GM23338 (cell line): Measurements from ENCODE around the gene PPP1R13L. TPM values are rescaled to one million over a fixed set of nuclear protein-coding genes. Genes with fewer than 3 reads are reported as not detected.

Source experiments
- ATAC-seq: fragments of 200-7000 bp; cut with Tn5 transposase; 3 replicates; pipeline ENCODE4 v1.9.1; 2020
- DNase-seq: peaks from one replicate; pipeline ENCODE4 v3.0.0-alpha.2; 2015; ENCODE audit warnings: low spot score
- H2AFZ ChIP-seq: fragments of 200-600 bp; sonication (generic); 2 replicates; pipeline ENCODE4 v1.8.0; 2016; ENCODE audit warnings: antibody characterized with exemption, mild to moderate bottlenecking, moderate library complexity
- H3F3A ChIP-seq: fragments of 200-600 bp; sonication (generic); replicated peaks from 2 replicates; pipeline ENCODE4 v1.8.0; 2017; ENCODE audit warnings: antibody characterized with exemption, mixed run types, low read depth
- H3K27ac ChIP-seq: fragments of 200-600 bp; sonication (generic); 2 replicates; pipeline ENCODE4 v1.6.1; 2016; ENCODE audit warnings: low read depth
- H3K27me3 ChIP-seq: fragments of 200-600 bp; sonication (generic); 2 replicates; pipeline ENCODE4 v1.8.0; 2016; ENCODE audit warnings: mild to moderate bottlenecking, mixed run types, moderate library complexity; ENCODE audit not compliant: insufficient read depth
- H3K36me3 ChIP-seq: fragments of 200-600 bp; sonication (generic); 2 replicates; pipeline ENCODE4 v1.8.0; 2016; ENCODE audit warnings: mild to moderate bottlenecking; ENCODE audit not compliant: insufficient read depth
- H3K4me1 ChIP-seq: fragments of 200-600 bp; sonication (generic); 2 replicates; pipeline ENCODE4 v1.8.0; 2016; ENCODE audit warnings: mild to moderate bottlenecking, moderate library complexity; ENCODE audit not compliant: insufficient read depth
- H3K4me2 ChIP-seq: fragments of 200-600 bp; sonication (generic); 2 replicates; pipeline ENCODE4 v1.7.1; 2017; ENCODE audit warnings: mixed run types
- H3K4me3 ChIP-seq: fragments of 200-600 bp; sonication (generic); 2 replicates; pipeline ENCODE4 v1.6.1; 2016; ENCODE audit warnings: mixed run types
- H3K79me2 ChIP-seq: fragments of 200-600 bp; sonication (generic); replicated peaks from 2 replicates; pipeline ENCODE4 v1.8.0; 2017; ENCODE audit warnings: mild to moderate bottlenecking; ENCODE audit not compliant: insufficient read depth
- H3K9me2 ChIP-seq: fragments of 200-600 bp; sonication (generic); 2 replicates; pipeline ENCODE4 v1.8.0; 2017; ENCODE audit not compliant: insufficient read depth
- H4K20me1 ChIP-seq: fragments of 200-600 bp; sonication (generic); replicated peaks from 2 replicates; pipeline ENCODE4 v1.8.0; 2017; ENCODE audit warnings: mild to moderate bottlenecking; ENCODE audit not compliant: insufficient read depth
- H3K27ac Mint-ChIP-seq: 2 replicates; pipeline ENCODE4 v1.8.0; 2020; ENCODE audit warnings: inconsistent platforms, mild to moderate bottlenecking, moderate library complexity, mixed read lengths
- H3K27me3 Mint-ChIP-seq: 3 replicates; pipeline ENCODE4 v1.8.0; 2022; ENCODE audit warnings: low read depth, mild to moderate bottlenecking, moderate library complexity, mixed read lengths, inconsistent platforms; ENCODE audit not compliant: insufficient read depth, poor library complexity
- H3K36me3 Mint-ChIP-seq: 3 replicates; pipeline ENCODE4 v1.8.0; 2021; ENCODE audit warnings: low read depth, mild to moderate bottlenecking, inconsistent platforms, moderate library complexity, mixed read lengths
- H3K4me1 Mint-ChIP-seq: 3 replicates; pipeline ENCODE4 v1.8.0; 2020; ENCODE audit warnings: mild to moderate bottlenecking, inconsistent platforms, mixed read lengths
- H3K4me3 Mint-ChIP-seq: 3 replicates; pipeline ENCODE4 v1.8.0; 2021; ENCODE audit warnings: moderate library complexity, mild to moderate bottlenecking, inconsistent platforms, mixed read lengths
- H3K9me3 Mint-ChIP-seq: 3 replicates; pipeline ENCODE4 v1.8.0; 2020; ENCODE audit warnings: moderate library complexity, mild to moderate bottlenecking, inconsistent platforms, mixed read lengths
- CREB1 ChIP-seq: fragments of 250-450 bp; sonication (Bioruptor Pico); IDR thresholded peaks from 2 replicates; pipeline ENCODE4 v1.5.0; 2020; ENCODE audit warnings: low read depth, mild to moderate bottlenecking, moderate library complexity
- ETS1 ChIP-seq: IDR thresholded peaks from 2 replicates; pipeline ENCODE4 v1.6.1; 2016; ENCODE audit warnings: antibody characterized with exemption
- EZH2 ChIP-seq: fragments of 200-600 bp; sonication (generic); IDR thresholded peaks from one replicate; pipeline ENCODE4 v1.8.0; 2017; ENCODE audit warnings: antibody characterized with exemption, mild to moderate bottlenecking, low read depth; ENCODE audit not compliant: unreplicated experiment
- EZH2phosphoT487 ChIP-seq: fragments of 200-600 bp; sonication (generic); IDR thresholded peaks from one replicate; pipeline ENCODE4 v1.8.1; 2018; ENCODE audit warnings: antibody characterized with exemption; ENCODE audit not compliant: unreplicated experiment
- NANOG ChIP-seq: IDR thresholded peaks from 2 replicates; pipeline ENCODE4 v1.6.1; 2016; ENCODE audit warnings: antibody characterized with exemption, borderline replicate concordance
- POLR2AphosphoS5 ChIP-seq: IDR thresholded peaks from 2 replicates; pipeline ENCODE4 v1.6.1; 2016; ENCODE audit warnings: antibody characterized with exemption, low read depth
- microRNA-seq: library from miRNA; unstranded; fragments of <30 nt; microRNA quantifications from one replicate; pipeline ENCODE4, GENCODE V29; 2017
- polyA plus RNA-seq: library from polyadenylated mRNA; unstranded; fragments of >200 nt; fragmentation: Nextera tagmentation; extraction: Ambion mirVana; gene quantifications from 2 replicates; pipeline ENCODE4 v1.2.1, GENCODE V29; 2016
- small RNA-seq: library from RNA; depleted of rRNA; stranded (forward); fragments of <200 nt; gene quantifications from one replicate; pipeline ENCODE3, GENCODE V24; 2014; ENCODE audit warnings: low replicate concordance
- total RNA-seq: library from RNA; depleted of rRNA; stranded (reverse); fragments of >200 nt; shearing (Covaris generic); gene quantifications from 2 replicates; pipeline ENCODE4 v1.2.3, GENCODE V29; 2014; rRNA removed

PPP1R13L gene
- total and polyA plus RNA-seq, 2 experiments from 2014 or later, result 9.6 to 15.5 TPM

GRCh38 chr19:45333609-45334303 lies 71.1 kb downstream of the PPP1R13L start (continued):
- TF ChIP-seq ETS1 (no peak), POLR2AphosphoS5 (no peak), EZH2 (no peak)

GRCh38 chr19:45331411-45331810 lies 73.5 kb downstream of the PPP1R13L start:
- Mint-ChIP-seq H3K4me3 (no peak overlapping the region), H3K27ac (no peak overlapping the region), H3K4me1 (peaks cover 4% of the 10 kb centered on the region; the same call in 1 of the 3 replicates), H3K9me3 (no peaks in the 10 kb centered on the region), H3K27me3 (peaks cover 8% of the 10 kb centered on the region), H3K36me3 (no peaks in the 10 kb centered on the region; the same call in 2 of the 3 replicates)
- Histone ChIP-seq H3K4me2 (no peak overlapping the region), H3F3A (peaks cover 4% of the 10 kb centered on the region; the same call in 1 of the 2 replicates), H3K36me3 (no peaks in the 10 kb centered on the region), H2AFZ (peak overlapping the region; percentile 47; the same call in 1 of the 2 replicates), H3K4me3 (no peak overlapping the region), H3K4me1 (no peaks in the 10 kb centered on the region), H3K27me3 (no peaks in the 10 kb centered on the region), H3K79me2 (no peaks in the 10 kb centered on the region), H3K27ac (no peak overlapping the region), H3K9me2 (no peaks in the 10 kb centered on the region), H4K20me1 (no peaks in the 10 kb centered on the region)
- ATAC-seq (peak; percentile 84), DNase-seq (no peak)
- TF ChIP-seq NANOG (no peak), ETS1 (no peak), EZH2phosphoT487 (no peak), CREB1 (CRISPR knock-in tag) (no peak)

Small RNA genes within 50 kb of the gene (microRNA-seq; reads per million reads assigned to microRNA genes)
- not detected for gene MIR6088

Small RNA genes within 50 kb of the gene (small RNA-seq; reads per million reads assigned to genes)
- not detected for gene MIR6088

Other genes with a start within 250 kb of the PPP1R13L start
- gene NKPD1, start 244.1 kb downstream of the PPP1R13L start, total RNA-seq, result 1.3 and 2.2 TPM in 2 replicates
- 0.09 and 0.24 TPM in 2 replicates for gene NKPD1, start 244.1 kb downstream of the PPP1R13L start, polyA plus RNA-seq
- gene TRAPPC6A, start 226.8 kb downstream of the PPP1R13L start, total RNA-seq, result 23.3 and 29.4 TPM in 2 replicates
- 74.7 and 81.9 TPM in 2 replicates for gene TRAPPC6A, start 226.8 kb downstream of the PPP1R13L start, polyA plus RNA-seq
- gene BLOC1S3, start 226.3 kb downstream of the PPP1R13L start, total RNA-seq, result 15.9 and 16.0 TPM in 2 replicates
- gene BLOC1S3, start 226.3 kb downstream of the PPP1R13L start, polyA plus RNA-seq, result 2.5 and 5.0 TPM in 2 replicates
- 0.35 and 3.2 TPM in 2 replicates for gene EXOC3L2, start 159.7 kb downstream of the PPP1R13L start, total RNA-seq
- gene EXOC3L2, start 159.7 kb downstream of the PPP1R13L start, polyA plus RNA-seq, result 2.0 and 2.8 TPM in 2 replicates
- gene MARK4, start 153.8 kb downstream of the PPP1R13L start, total RNA-seq, result 38.6 and 40.5 TPM in 2 replicates
- 15.8 and 16.6 TPM in 2 replicates for gene MARK4, start 153.8 kb downstream of the PPP1R13L start, polyA plus RNA-seq
- gene CKM, start 82.2 kb downstream of the PPP1R13L start, total RNA-seq, result not detected in 2 replicates
- 0.47 TPM in 1 of 2 replicates, not detected in the other for gene CKM, start 82.2 kb downstream of the PPP1R13L start, polyA plus RNA-seq
- gene KLC3, start 64.3 kb downstream of the PPP1R13L start, total RNA-seq, result 4.2 and 6.4 TPM in 2 replicates
- gene KLC3, start 64.3 kb downstream of the PPP1R13L start, polyA plus RNA-seq, result 2.8 and 3.1 TPM in 2 replicates
- gene ERCC2, start 34.5 kb downstream of the PPP1R13L start, total RNA-seq, result 81.1 and 84.7 TPM in 2 replicates
- gene ERCC2, start 34.5 kb downstream of the PPP1R13L start, polyA plus RNA-seq, result 33.3 and 39.4 TPM in 2 replicates
- 33.0 and 34.1 TPM in 2 replicates for gene POLR1G, start 1.6 kb upstream of the PPP1R13L start, total RNA-seq
- gene POLR1G, start 1.6 kb upstream of the PPP1R13L start, polyA plus RNA-seq, result 85.9 and 91.1 TPM in 2 replicates
- gene ERCC1, start 18.8 kb upstream of the PPP1R13L start, total RNA-seq, result 39.0 and 45.9 TPM in 2 replicates
- gene ERCC1, start 18.8 kb upstream of the PPP1R13L start, polyA plus RNA-seq, result 52.3 and 56.3 TPM in 2 replicates
- gene FOSB, start 62.9 kb upstream of the PPP1R13L start, total RNA-seq, result 0.89 and 1.9 TPM in 2 replicates
- gene FOSB, start 62.9 kb upstream of the PPP1R13L start, polyA plus RNA-seq, result 0.55 and 0.77 TPM in 2 replicates
- gene RTN2, start 92.0 kb upstream of the PPP1R13L start, total RNA-seq, result 22.8 and 32.1 TPM in 2 replicates
- gene RTN2, start 92.0 kb upstream of the PPP1R13L start, polyA plus RNA-seq, result 7.0 and 8.6 TPM in 2 replicates
- gene PPM1N, start 93.4 kb upstream of the PPP1R13L start, total RNA-seq, result 9.6 and 15.2 TPM in 2 replicates
- gene PPM1N, start 93.4 kb upstream of the PPP1R13L start, polyA plus RNA-seq, result 25.1 and 30.1 TPM in 2 replicates
- 146 and 147 TPM in 2 replicates for gene VASP, start 102.4 kb upstream of the PPP1R13L start, total RNA-seq
- 60.3 and 68.3 TPM in 2 replicates for gene VASP, start 102.4 kb upstream of the PPP1R13L start, polyA plus RNA-seq
- 13.5 and 14.5 TPM in 2 replicates for gene OPA3, start 179.7 kb upstream of the PPP1R13L start, total RNA-seq
- 9.1 and 11.5 TPM in 2 replicates for gene OPA3, start 179.7 kb upstream of the PPP1R13L start, polyA plus RNA-seq
- 0.14 and 0.35 TPM in 2 replicates for gene GPR4, start 197.1 kb upstream of the PPP1R13L start, total RNA-seq
- 0.06 and 0.59 TPM in 2 replicates for gene GPR4, start 197.1 kb upstream of the PPP1R13L start, polyA plus RNA-seq
- 28.9 and 33.9 TPM in 2 replicates for gene EML2, start 234.3 kb upstream of the PPP1R13L start, total RNA-seq
- 7.1 and 8.0 TPM in 2 replicates for gene EML2, start 234.3 kb upstream of the PPP1R13L start, polyA plus RNA-seq